Measurements from ENCODE around the gene INPP5B.

- TF ChIP-seq CTCF (IDR thresholded peaks at IDR 0.05) (no peak), POLR2A (IDR thresholded peaks at IDR 0.05) (no peak)
These were observed 129.4 kb downstream of the INPP5B start for GRCh38 chr1:37817481-37817880.

Data from heart left ventricle (tissue), 13 donors.